Duodenal mucosa (tissue), 2 donors: ENCODE measurements around the gene MAFB.
"Not testable (repeated sequence)": the region's sequence is repeated elsewhere in the genome, so short reads cannot be mapped to it uniquely, and the experiment has no call there.

Source experiments
- H3K27ac ChIP-seq: one replicate; pipeline ENCODE4 v1.7.0; 2013; ENCODE audit warnings: low read depth, low read length
- H3K27me3 ChIP-seq, 2 donors: one replicate each; pipeline ENCODE4 v1.7.0; 2013; ENCODE audit warnings: low read length in 2 of 2, control low read depth in 1 of 2; ENCODE audit not compliant: insufficient read depth in 2 of 2, control insufficient read depth in 1 of 2
- H3K36me3 ChIP-seq, 2 donors: one replicate each; pipeline ENCODE4 v1.7.0; 2013; ENCODE audit warnings: low read length in 2 of 2, control low read depth in 1 of 2; ENCODE audit not compliant: insufficient read depth in 2 of 2, control insufficient read depth in 1 of 2
- H3K4me1 ChIP-seq, 2 donors: one replicate each; pipeline ENCODE4 v1.7.0; 2013; ENCODE audit warnings: low read length in 2 of 2, control low read depth in 1 of 2; ENCODE audit not compliant: insufficient read depth in 2 of 2, control insufficient read depth in 1 of 2
- H3K4me3 ChIP-seq, 2 donors: one replicate each; pipeline ENCODE4 v1.7.0; 2013; ENCODE audit warnings: low read length in 2 of 2, low read depth in 1 of 2
- H3K9ac ChIP-seq, 2 donors: one replicate each; pipeline ENCODE4 v1.7.0; 2013; ENCODE audit warnings: low read length in 2 of 2, low read depth in 1 of 2
- H3K9me3 ChIP-seq, 2 donors: one replicate each; pipeline ENCODE4 v1.7.0; 2013; ENCODE audit warnings: low read length in 2 of 2, control low read depth in 1 of 2; ENCODE audit not compliant: control insufficient read depth in 1 of 2

Gene MAFB

DNA sequence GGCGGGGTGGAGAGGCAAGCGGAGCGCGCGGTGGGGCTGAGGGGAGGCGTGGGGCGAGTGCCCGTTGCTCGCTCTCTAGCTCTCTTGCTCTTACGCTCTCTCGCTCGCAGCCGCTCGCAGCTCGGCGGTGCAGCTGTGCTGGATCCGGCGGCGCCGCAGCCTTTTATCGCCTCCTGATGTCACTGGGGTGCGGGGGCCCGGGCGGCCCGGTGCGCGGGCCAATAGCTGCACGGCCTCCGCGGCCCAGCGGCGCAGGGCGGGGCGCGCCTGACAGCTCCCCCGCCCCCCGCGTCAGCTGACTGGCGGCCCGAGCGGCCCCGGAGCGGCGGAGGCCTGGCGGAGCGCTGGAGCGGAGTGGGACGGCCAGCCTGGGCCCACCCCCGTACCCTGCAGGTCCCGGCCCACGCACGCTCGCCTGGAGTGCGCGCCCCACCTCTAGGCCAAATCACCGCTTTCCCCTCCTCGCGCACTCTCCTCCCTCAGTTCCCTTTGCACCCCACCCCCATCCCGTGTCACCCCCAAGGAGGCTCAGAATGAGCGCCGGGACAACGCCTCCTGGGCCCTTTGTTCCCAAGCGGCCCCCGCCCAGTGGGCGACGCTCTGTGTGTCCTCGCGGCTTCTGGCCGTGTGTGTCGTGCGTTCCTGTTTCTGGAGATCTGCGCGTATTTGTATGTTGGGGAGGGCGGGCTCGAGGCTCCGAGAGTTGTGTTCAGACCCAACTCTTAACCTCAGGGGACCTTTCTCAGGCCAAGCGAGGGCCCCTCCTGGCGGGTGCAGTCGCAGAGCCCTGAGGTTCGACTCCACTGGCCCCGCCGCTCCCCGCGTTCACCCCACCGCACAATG is at the start of gene MAFB:
Gene MAFB, minus strand, starts transcription at position 137 of the 843 bp plus-strand sequence. CDS start 386 bp downstream, outside the sequence.
- peak within 1 kb of the TSS; percentile 91 for H3K27ac ChIP-seq
- peaks cover 0 to 3% of the 10 kb centered on the region in 2 donors for H3K36me3 ChIP-seq
- H3K9ac ChIP-seq: peak within 1 kb of the TSS; percentile 60 to 68
- no peaks in the 10 kb centered on the region for H3K9me3 ChIP-seq
- peaks cover 54 to 62% of the 10 kb centered on the region in 2 donors for H3K27me3 ChIP-seq
- peak within 1 kb of the TSS; percentile 79 for H3K4me3 ChIP-seq
- peaks cover 4 to 20% of the 10 kb centered on the region in 2 donors for H3K4me1 ChIP-seq

DNA sequence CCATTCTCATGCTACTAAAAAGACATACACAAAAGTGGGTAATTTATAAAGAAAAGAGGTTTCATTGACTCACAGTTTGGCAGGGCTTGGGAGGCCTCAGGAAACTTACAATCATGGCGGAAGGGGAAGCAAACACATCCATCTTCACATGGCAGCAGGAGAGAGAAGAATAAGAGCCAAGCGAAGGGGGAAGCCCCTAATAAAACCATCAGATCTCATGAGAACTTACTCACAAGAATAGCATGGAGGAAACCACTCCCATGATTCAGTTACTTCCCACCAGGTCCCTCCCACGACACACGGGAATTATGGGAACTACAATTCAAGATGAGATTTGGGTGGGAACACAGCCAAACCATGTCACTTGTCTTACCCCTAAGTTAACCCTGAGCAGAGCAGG is 47.4 kb upstream of the MAFB start:
- not testable (repeated sequence) for H3K4me1 ChIP-seq, H3K4me3 ChIP-seq, H3K9ac ChIP-seq, H3K27me3 ChIP-seq, H3K36me3 ChIP-seq, H3K27ac ChIP-seq, H3K9me3 ChIP-seq

DNA sequence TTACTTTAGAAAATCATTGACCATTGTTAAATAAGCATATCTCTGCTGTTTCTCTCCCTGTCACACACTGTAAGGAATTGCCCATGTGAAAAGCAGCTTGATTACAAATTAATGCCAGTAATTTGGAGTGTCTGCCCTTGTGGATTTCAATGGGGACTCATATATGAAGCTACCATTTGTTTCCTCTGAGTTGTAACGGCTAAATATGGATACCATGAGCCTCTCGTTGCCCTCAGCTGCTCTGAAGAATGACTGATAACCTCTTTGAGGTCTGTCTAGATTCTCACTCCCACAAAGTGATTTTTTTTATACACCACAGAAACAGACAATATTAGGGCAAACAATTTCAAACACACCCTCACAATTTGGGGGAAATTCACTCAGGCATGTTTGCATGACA is 40.0 kb upstream of the MAFB start:
- no peak overlapping the region for H3K4me3 ChIP-seq
- H3K36me3 ChIP-seq: no peaks in the 10 kb centered on the region
- H3K27ac ChIP-seq: no peak overlapping the region
- H3K9ac ChIP-seq: no peak overlapping the region
- no peaks in the 10 kb centered on the region for H3K27me3 ChIP-seq
- H3K4me1 ChIP-seq: no peaks in the 10 kb centered on the region
- H3K9me3 ChIP-seq: no peaks in the 10 kb centered on the region

DNA sequence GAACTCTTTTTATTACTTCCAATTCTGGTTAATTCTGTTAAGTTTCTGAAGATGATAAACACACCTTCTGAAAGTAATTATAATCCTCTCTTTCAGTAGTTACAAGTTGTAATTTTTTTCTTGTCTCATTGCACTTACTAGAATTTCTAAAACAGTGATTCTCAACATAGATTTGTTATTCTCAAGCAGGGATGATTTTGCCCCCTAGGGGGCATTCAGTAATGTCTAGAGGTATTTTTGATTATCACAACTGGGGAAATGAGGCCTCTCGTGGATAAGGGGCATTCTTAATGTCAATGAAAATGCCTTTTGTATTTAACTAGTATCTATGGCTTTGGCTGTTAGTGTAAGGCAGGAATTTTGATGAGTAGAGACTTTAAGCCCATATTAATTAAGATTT is 39.4 kb upstream of the MAFB start:
- H3K36me3 ChIP-seq: no peaks in the 10 kb centered on the region
- no peaks in the 10 kb centered on the region for H3K9me3 ChIP-seq
- H3K27me3 ChIP-seq: no peaks in the 10 kb centered on the region
- H3K4me1 ChIP-seq: no peaks in the 10 kb centered on the region
- H3K27ac ChIP-seq: no peak overlapping the region
- H3K9ac ChIP-seq: no peak overlapping the region
- no peak overlapping the region for H3K4me3 ChIP-seq

DNA sequence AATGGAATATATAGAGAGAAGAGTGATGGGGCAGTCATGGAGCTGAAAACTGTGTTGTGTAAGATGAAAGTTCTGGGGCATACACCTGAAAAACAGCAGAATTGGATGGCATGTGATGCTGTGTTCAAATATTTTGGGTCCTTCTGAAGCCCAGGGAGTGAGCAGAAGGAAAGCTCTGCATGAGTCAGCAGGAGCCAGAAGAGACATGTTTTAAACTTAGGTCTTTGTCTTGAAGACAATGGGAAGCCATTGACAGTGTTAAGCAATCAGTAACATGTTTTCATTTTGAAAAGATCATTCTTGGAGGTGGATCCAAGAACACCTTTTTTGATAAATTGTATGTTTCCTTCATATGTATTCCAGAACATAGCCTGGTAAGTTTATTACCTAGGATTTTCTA is 38.9 kb upstream of the MAFB start:
- Histone ChIP-seq H3K9ac (no peak overlapping the region), H3K9me3 (no peaks in the 10 kb centered on the region), H3K27me3 (no peaks in the 10 kb centered on the region), H3K36me3 (no peaks in the 10 kb centered on the region), H3K27ac (no peak overlapping the region), H3K4me3 (no peak overlapping the region), H3K4me1 (no peaks in the 10 kb centered on the region)

DNA sequence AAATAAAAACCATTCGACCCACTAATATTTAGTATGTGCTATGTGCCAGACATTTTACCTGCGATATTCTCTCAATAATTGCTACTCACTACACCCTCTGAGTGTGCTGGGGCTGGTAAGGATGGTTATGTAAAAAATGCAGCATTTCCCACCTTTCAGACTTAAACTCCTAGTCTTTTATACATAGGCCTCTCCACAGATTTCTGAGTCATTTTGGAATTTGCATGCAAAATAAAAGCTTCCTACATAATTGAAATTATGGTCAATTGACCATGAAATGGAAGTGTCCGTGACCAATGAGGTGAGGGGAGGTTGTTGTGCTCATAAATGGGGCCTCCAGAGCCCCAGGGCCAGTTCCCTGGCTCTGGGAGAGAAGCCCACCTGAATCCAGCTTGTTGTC is 37.7 kb upstream of the MAFB start:
- H3K4me3 ChIP-seq: no peak overlapping the region

DNA sequence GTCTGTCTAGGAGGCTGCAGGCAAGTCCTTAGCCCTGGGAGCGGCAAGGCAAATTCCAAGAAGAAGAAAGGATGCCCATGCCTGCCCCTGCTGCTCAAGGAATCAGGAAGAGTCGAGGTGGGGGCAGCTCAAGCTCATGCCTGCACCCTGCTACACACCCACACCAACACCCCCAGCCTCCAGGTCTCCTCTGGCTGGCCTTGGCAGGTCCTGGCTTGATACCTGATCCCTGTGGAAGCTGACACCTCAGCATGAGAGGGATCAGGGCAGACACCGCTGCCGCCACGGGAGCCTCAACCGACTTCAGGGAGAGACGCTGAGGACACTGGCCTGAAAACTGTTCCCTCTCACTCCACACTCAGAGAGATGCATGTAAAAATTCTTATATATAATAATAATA is 35.5 kb upstream of the MAFB start:
- no peaks in the 10 kb centered on the region for H3K36me3 ChIP-seq
- no peaks in the 10 kb centered on the region for H3K27me3 ChIP-seq
- no peaks in the 10 kb centered on the region for H3K9me3 ChIP-seq
- H3K27ac ChIP-seq: no peak overlapping the region
- H3K4me3 ChIP-seq: no peak overlapping the region
- no peak overlapping the region for H3K9ac ChIP-seq
- no peaks in the 10 kb centered on the region for H3K4me1 ChIP-seq

More for the DNA sequence above, 37.7 kb upstream of the MAFB start:
- Histone ChIP-seq H3K4me1 (no peaks in the 10 kb centered on the region), H3K36me3 (no peaks in the 10 kb centered on the region), H3K9me3 (no peaks in the 10 kb centered on the region), H3K9ac (no peak overlapping the region), H3K27ac (no peak overlapping the region), H3K27me3 (no peaks in the 10 kb centered on the region)

DNA sequence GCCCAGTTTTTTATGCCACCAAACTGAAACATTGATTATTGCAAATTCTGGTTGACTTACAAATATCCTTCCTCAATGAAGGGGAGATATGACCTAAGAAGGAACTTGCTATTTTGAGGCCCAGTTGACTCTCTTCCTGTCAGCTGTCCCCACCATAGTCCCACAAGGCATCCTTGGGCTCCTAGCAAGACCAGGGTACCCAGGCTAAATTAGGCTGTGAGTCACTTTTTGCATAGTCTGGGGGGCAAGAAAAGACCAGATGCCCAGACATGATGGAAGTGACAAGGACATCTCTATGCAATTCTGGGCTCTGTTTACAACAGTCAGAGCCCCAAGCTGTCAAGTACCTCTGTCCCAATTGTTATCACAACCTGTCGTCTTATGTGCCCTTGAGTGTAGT is 31.8 kb upstream of the MAFB start:
- no peaks in the 10 kb centered on the region for H3K27me3 ChIP-seq
- no peak overlapping the region for H3K27ac ChIP-seq
- no peak overlapping the region for H3K4me3 ChIP-seq
- no peak overlapping the region for H3K9ac ChIP-seq
- H3K36me3 ChIP-seq: no peaks in the 10 kb centered on the region
- H3K9me3 ChIP-seq: no peaks in the 10 kb centered on the region
- H3K4me1 ChIP-seq: no peaks in the 10 kb centered on the region

DNA sequence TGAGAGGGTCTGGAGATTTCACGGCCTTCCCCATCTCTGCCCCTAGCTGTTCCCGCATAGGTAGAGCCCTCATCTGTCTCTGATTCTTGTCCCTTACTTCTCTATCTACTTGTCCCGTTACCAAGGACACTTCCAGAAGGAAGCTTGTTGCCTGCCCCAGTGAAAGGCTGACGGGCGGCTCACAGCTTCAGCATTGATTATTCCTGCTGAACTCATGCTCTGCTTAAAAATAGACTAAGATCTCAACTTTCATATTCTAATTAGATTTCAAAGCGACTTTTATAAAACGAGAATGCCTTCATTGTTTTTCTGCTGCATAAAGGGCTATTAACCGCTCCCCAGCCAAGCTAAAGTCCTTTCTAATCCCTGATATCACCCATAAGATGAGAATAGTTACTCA is 31.1 kb upstream of the MAFB start:
- H3K27me3 ChIP-seq: no peaks in the 10 kb centered on the region
- H3K9me3 ChIP-seq: no peaks in the 10 kb centered on the region
- H3K4me1 ChIP-seq: no peaks in the 10 kb centered on the region
- H3K27ac ChIP-seq: no peak overlapping the region
- H3K36me3 ChIP-seq: no peaks in the 10 kb centered on the region
- H3K4me3 ChIP-seq: no peak overlapping the region
- H3K9ac ChIP-seq: no peak overlapping the region

DNA sequence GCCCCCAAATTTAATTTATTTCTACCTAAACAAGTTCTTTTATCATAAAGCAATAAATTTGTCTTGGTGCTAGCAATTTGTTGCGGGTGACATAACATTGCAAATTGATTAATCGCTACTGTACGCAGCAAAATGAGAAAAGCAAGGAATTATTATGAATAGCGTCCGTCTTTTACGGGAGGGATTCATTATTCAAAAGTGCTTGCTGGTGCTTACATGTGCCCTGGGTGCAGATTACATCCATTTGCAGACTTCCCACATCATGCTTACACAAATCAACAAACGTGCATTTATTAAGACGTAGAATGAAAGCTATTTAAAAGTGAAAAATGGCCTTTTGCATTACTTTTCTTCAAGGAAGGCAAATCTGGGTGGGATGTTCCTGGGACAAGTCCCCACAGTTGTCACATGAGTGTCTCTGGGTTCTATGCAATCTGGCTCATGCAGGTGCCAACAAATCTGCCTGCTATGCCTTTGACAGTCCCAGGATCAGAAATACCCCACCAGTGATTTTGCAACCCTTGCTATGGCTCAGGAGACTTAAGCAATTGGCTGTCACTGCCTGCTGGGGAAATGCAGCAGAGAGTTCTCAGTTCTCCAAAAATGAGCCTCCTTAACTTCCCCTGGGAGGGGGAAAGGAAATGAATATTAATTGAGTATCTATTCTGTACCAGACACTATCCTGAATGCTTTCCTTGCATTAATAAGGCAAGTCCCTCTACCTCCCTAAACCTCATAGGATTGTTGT is 30.1 kb upstream of the MAFB start:
- Histone ChIP-seq H3K36me3 (no peaks in the 10 kb centered on the region), H3K9ac (no peak overlapping the region), H3K9me3 (no peaks in the 10 kb centered on the region), H3K4me1 (no peaks in the 10 kb centered on the region), H3K27ac (no peak overlapping the region), H3K27me3 (no peaks in the 10 kb centered on the region), H3K4me3 (no peak overlapping the region)
